Trophoblast cell (in vitro differentiated cells and primary cell): ENCODE data around the gene SLIT1.
"Not testable (repeated sequence)": the region's sequence is repeated elsewhere in the genome, so short reads cannot be mapped to it uniquely, and the experiment has no call there.

Source experiments
- DNase-seq, 2 donors: peaks; one replicate each; pipeline ENCODE4 v3.0.0-alpha.2; 2016
- H2AFZ ChIP-seq: 2 replicates; pipeline ENCODE4 v1.6.1; 2013; ENCODE audit warnings: low read length, moderate library complexity, mild to moderate bottlenecking; ENCODE audit not compliant: insufficient read depth, poor library complexity
- H2AK5ac ChIP-seq: 2 replicates; pipeline ENCODE4 v1.6.1; 2013; ENCODE audit warnings: mild to moderate bottlenecking, low read length
- H2BK120ac ChIP-seq: 2 replicates; pipeline ENCODE4 v1.6.1; 2013; ENCODE audit warnings: low read length, mild to moderate bottlenecking, moderate library complexity; ENCODE audit not compliant: insufficient read depth, poor library complexity
- H2BK12ac ChIP-seq: 2 replicates; pipeline ENCODE4 v1.6.1; 2013; ENCODE audit warnings: mild to moderate bottlenecking, low read length, moderate library complexity
- H2BK5ac ChIP-seq: 2 replicates; pipeline ENCODE4 v1.6.1; 2013; ENCODE audit warnings: low read length, low read depth, moderate library complexity, mild to moderate bottlenecking; ENCODE audit not compliant: poor library complexity
- H3K14ac ChIP-seq: 2 replicates; pipeline ENCODE4 v1.6.1; 2013; ENCODE audit warnings: mild to moderate bottlenecking, low read length
- H3K18ac ChIP-seq: 2 replicates; pipeline ENCODE4 v1.6.1; 2013; ENCODE audit warnings: mild to moderate bottlenecking, low read length
- H3K23ac ChIP-seq: 2 replicates; pipeline ENCODE4 v1.6.1; 2013; ENCODE audit warnings: low read length
- H3K27ac ChIP-seq: 2 replicates; pipeline ENCODE4 v1.5.1; 2013; ENCODE audit warnings: low read depth, mild to moderate bottlenecking, inconsistent platforms, low read length, moderate library complexity
- H3K27me3 ChIP-seq: 2 replicates; pipeline ENCODE4 v1.6.1; 2013; ENCODE audit warnings: inconsistent platforms, mild to moderate bottlenecking, low read length, moderate library complexity; ENCODE audit not compliant: insufficient read depth
- H3K36me3 ChIP-seq, 2 experiments: 1 replicate in 1 of 2; 2 replicates in 1 of 2; pipeline ENCODE4 v1.6.1; 2013; ENCODE audit warnings: low read length in 2 of 2, mild to moderate bottlenecking in 2 of 2, moderate library complexity in 1 of 2; ENCODE audit not compliant: insufficient read depth in 2 of 2, control insufficient read depth in 1 of 2
- H3K4ac ChIP-seq: 2 replicates; pipeline ENCODE4 v1.6.1; 2013; ENCODE audit warnings: low read depth, mild to moderate bottlenecking, low read length, moderate library complexity
- H3K4me1 ChIP-seq, 2 experiments: 1 replicate in 1 of 2; 2 replicates in 1 of 2; pipeline ENCODE4 v1.6.1; 2013; ENCODE audit warnings: low read length in 2 of 2, mild to moderate bottlenecking in 2 of 2, moderate library complexity in 1 of 2; ENCODE audit not compliant: insufficient read depth in 2 of 2, control insufficient read depth in 1 of 2
- H3K4me2 ChIP-seq: 2 replicates; pipeline ENCODE4 v1.6.1; 2013; ENCODE audit warnings: inconsistent platforms, mild to moderate bottlenecking, low read length, moderate library complexity
- H3K4me3 ChIP-seq: 2 replicates; pipeline ENCODE4 v1.5.1; 2013; ENCODE audit warnings: mild to moderate bottlenecking, low read depth, low read length, inconsistent platforms
- H3K79me1 ChIP-seq: one replicate; pipeline ENCODE4 v1.6.1; 2013; ENCODE audit warnings: low read length
- H3K79me2 ChIP-seq: 2 replicates; pipeline ENCODE4 v1.6.1; 2013; ENCODE audit warnings: low read length, mild to moderate bottlenecking; ENCODE audit not compliant: control insufficient read depth, insufficient read depth, poor library complexity
- H3K9ac ChIP-seq: 2 replicates; pipeline ENCODE4 v1.6.1; 2013; ENCODE audit warnings: mild to moderate bottlenecking, low read length
- H3K9me3 ChIP-seq: 2 replicates; pipeline ENCODE4 v1.6.1; 2013; ENCODE audit warnings: low read depth, mild to moderate bottlenecking, control low read depth, inconsistent platforms, low read length; ENCODE audit not compliant: insufficient read depth
- H4K12ac ChIP-seq: 2 replicates; pipeline ENCODE4 v1.6.1; 2013; ENCODE audit warnings: low read depth, mild to moderate bottlenecking, low read length, moderate library complexity
- H4K8ac ChIP-seq: 2 replicates; pipeline ENCODE4 v1.6.1; 2013; ENCODE audit warnings: low read depth, mild to moderate bottlenecking, low read length, moderate library complexity
- H4K91ac ChIP-seq: one replicate; pipeline ENCODE4 v1.6.1; 2013; ENCODE audit warnings: low read depth, mild to moderate bottlenecking, low read length, moderate library complexity
- WGBS: extraction: QIAGEN DNeasy Blood & Tissue Kit; methylation state at CpG from one replicate; pipeline ENCODE4 v1.1.7; 2013; ENCODE audit warnings: missing lambda C conversion rate; ENCODE audit not compliant: insufficient read length, insufficient coverage; ENCODE audit errors: extremely low coverage; 5-methylcytosine and 5-hydroxymethylcytosine counted together

SLIT1 gene

DNA sequence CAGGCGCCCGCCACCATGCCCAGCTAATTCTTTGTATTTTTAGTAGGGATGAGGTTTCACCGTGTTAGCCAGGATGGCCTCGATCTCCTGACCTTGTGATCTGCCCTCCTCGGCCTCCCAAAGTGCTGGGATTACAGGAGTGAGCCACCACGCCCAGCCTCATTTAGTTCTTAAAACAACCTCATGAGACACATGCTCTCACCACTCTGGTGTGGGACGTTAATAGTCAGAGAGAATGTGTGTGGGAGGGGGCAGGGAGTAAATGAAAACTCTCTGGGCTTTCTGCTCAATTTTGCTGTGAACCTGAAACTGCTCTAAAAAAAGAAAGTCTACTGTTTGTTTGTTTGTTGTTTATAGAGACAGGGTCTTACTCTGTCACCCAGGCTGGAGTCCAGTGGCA lies 103.2 kb downstream of the SLIT1 start:
- not testable (repeated sequence) for H2AFZ ChIP-seq, DNase-seq, H3K4me3 ChIP-seq, H3K36me3 ChIP-seq, H3K27me3 ChIP-seq, H2AK5ac ChIP-seq, H2BK5ac ChIP-seq, H3K23ac ChIP-seq, H3K27ac ChIP-seq, H4K12ac ChIP-seq, H3K4me2 ChIP-seq, H3K79me1 ChIP-seq, H3K9me3 ChIP-seq, H2BK12ac ChIP-seq, H2BK120ac ChIP-seq, H3K79me2 ChIP-seq, H4K91ac ChIP-seq, H4K8ac ChIP-seq, H3K4me1 ChIP-seq, H3K18ac ChIP-seq, H3K4ac ChIP-seq, H3K9ac ChIP-seq, H3K14ac ChIP-seq
- WGBS: no CpG with 5 or more reads among the region's 7 CpGs

- Histone ChIP-seq H2AK5ac (no peak overlapping the region), H3K79me1 (no peaks in the 10 kb centered on the region), H2BK12ac (no peak overlapping the region), H3K14ac (no peak overlapping the region), H2BK5ac (no peak overlapping the region), H3K18ac (no peak overlapping the region), H2BK120ac (no peak overlapping the region), H3K9ac (no peak overlapping the region), H3K36me3 (no peaks in the 10 kb centered on the region), H3K4me3 (no peak overlapping the region), H4K91ac (no peak overlapping the region), H3K23ac (no peak overlapping the region), H3K4me1 (no peaks in the 10 kb centered on the region), H3K4me2 (no peak overlapping the region), H4K8ac (no peak overlapping the region), H3K27me3 (no peaks in the 10 kb centered on the region), H3K4ac (no peak overlapping the region), H3K27ac (no peak overlapping the region), H2AFZ (no peak overlapping the region), H3K79me2 (no peaks in the 10 kb centered on the region), H3K9me3 (no peaks in the 10 kb centered on the region), H4K12ac (no peak overlapping the region)
- peak; percentile 46 to 82 for DNase-seq
- no CpG with 5 or more reads among the region's 6 CpGs for WGBS
Measured at GRCh38 chr10:97081621-97082235, 104.0 kb downstream of the SLIT1 start.

DNA sequence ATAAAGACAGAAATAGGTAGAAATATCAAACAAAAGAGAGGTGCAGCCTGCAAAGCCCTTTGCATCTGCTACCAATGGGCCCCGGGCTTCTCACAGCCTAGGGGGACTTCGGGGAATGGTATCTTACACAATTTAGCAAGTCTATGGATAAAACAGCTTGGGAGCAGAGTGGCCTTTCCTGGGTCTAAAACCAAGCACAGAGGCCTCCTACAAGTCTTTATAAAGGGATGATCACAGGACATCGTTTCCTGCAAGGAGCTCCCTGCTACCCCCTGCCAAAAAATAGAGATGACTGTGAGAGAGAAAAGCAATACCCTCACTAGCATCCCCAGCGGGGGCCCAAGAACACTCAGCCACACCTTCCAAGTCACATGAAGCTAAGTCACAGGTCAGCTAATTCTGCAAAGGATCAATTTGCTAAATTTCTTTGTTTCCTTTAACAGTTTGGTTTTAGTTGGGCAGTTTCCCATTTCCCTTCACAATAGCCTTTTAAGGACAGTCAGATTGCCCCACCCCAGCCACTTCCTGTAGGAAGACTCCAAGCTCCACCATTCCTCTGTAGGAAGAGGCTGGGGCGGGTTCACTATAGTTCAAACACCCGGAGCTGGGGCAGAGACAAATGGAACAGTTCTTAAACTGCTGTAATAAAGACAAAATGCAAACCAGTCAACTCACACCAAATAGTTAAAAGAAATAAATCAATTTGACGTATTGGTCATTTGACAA lies 105.5 kb downstream of the SLIT1 start:
- Histone ChIP-seq H2AK5ac (no peak overlapping the region), H2BK5ac (no peak overlapping the region), H3K9me3 (no peaks in the 10 kb centered on the region), H3K23ac (no peak overlapping the region), H3K18ac (no peak overlapping the region), H3K4me1 (no peaks in the 10 kb centered on the region), H3K4me2 (no peak overlapping the region), H4K8ac (no peak overlapping the region), H3K79me2 (no peaks in the 10 kb centered on the region), H3K27me3 (no peaks in the 10 kb centered on the region), H3K4ac (no peak overlapping the region), H3K36me3 (no peaks in the 10 kb centered on the region), H3K4me3 (no peak overlapping the region), H3K14ac (no peak overlapping the region), H3K9ac (no peak overlapping the region), H2AFZ (no peak overlapping the region), H2BK120ac (no peak overlapping the region), H4K91ac (no peak overlapping the region), H3K79me1 (no peaks in the 10 kb centered on the region), H2BK12ac (no peak overlapping the region), H4K12ac (no peak overlapping the region), H3K27ac (no peak overlapping the region)
- WGBS: no CpG with 5 or more reads among the region's 7 CpGs
- no peak for DNase-seq

DNA sequence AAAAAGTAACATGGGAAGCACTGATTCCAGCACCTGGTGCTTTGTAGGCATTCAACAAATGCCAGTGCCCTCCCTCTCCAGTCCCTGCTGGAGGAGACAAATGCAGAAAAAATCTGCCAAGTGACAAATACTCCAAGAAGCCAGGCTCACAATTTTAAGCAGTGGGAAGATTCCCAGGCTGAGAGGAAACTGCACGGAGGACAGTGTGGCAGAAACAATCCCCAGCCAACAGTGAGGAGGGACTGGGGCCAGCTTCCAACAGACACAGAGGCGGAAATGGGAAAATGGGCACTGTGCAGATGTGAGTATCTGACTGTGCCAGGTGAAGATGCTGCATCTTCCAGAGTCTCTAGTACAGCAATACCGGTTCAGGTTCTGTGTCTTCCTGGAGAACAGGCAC lies 106.3 kb downstream of the SLIT1 start:
- no peak overlapping the region for H2AFZ ChIP-seq
- no peak overlapping the region for H3K23ac ChIP-seq
- H4K8ac ChIP-seq: no peak overlapping the region
- no peak overlapping the region for H3K4ac ChIP-seq
- no peak for DNase-seq
- H4K12ac ChIP-seq: no peak overlapping the region
- no peak overlapping the region for H3K4me3 ChIP-seq
- H2AK5ac ChIP-seq: no peak overlapping the region
- H3K36me3 ChIP-seq: no peaks in the 10 kb centered on the region
- no peak overlapping the region for H4K91ac ChIP-seq
- no peaks in the 10 kb centered on the region for H3K79me2 ChIP-seq
- H3K9ac ChIP-seq: no peak overlapping the region
- H3K9me3 ChIP-seq: no peaks in the 10 kb centered on the region
- H2BK12ac ChIP-seq: no peak overlapping the region
- no peak overlapping the region for H2BK5ac ChIP-seq
- no peaks in the 10 kb centered on the region for H3K27me3 ChIP-seq
- H2BK120ac ChIP-seq: no peak overlapping the region
- no peak overlapping the region for H3K4me2 ChIP-seq
- no CpG with 5 or more reads among the region's 3 CpGs for WGBS
- H3K14ac ChIP-seq: no peak overlapping the region
- no peak overlapping the region for H3K27ac ChIP-seq
- H3K18ac ChIP-seq: no peak overlapping the region
- no peaks in the 10 kb centered on the region for H3K79me1 ChIP-seq
- H3K4me1 ChIP-seq: no peaks in the 10 kb centered on the region
